ENCODE measurements around the gene BEAN1.

The BEAN1 gene

DNA sequence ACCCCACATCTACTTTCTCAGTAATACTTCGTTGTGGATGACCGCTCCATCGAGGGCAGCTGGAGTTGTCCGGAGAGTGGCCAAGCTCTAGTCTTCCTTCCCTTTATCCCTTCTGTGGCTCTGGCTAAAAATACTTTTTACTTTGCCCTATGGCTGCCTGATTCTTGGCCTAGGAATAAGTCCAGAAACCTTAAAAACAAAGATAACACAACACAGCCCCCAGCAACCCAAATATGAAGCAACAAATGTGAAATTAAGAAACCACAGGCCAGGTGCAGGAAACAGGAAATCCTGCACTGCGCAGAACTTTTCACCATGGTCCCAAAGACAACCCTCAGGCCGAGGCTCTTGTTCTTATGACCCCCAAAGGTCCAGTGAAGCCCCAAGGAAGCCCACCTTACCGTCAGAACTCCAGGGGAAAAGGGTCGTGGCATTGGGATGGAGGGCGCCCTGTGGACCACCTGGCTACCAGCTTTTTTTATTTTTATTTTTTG is 96.8 kb downstream of the BEAN1 start:
- no peak for DNase-seq

DNA sequence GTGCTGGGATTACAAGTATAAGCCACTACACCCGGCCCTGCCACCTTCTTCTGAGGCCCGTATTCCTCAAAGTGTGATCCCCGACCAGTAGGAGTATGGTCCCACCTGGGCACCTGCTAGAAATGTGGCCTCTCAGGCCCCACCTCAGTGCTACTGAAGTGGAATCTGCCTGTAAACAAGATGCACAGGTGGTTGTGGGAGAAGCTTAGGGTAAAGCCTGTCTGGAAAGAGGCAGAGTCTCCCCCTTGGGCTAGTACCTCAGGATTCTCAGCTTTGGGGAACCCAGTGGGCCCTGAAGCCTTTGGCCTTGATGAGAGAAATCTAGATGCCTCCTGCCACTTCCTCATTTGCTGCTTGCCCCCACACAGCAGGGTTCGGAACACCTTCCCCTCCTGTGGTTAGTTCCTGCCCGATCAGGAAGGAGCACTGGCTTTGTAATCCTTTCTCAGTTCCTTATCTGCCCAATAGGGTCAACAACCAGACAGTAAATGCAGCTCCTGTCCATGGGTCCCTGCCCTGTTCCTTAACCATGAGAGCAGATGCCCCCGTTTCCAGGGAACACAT is 97.6 kb downstream of the BEAN1 start:
- no peak for DNase-seq

DNA sequence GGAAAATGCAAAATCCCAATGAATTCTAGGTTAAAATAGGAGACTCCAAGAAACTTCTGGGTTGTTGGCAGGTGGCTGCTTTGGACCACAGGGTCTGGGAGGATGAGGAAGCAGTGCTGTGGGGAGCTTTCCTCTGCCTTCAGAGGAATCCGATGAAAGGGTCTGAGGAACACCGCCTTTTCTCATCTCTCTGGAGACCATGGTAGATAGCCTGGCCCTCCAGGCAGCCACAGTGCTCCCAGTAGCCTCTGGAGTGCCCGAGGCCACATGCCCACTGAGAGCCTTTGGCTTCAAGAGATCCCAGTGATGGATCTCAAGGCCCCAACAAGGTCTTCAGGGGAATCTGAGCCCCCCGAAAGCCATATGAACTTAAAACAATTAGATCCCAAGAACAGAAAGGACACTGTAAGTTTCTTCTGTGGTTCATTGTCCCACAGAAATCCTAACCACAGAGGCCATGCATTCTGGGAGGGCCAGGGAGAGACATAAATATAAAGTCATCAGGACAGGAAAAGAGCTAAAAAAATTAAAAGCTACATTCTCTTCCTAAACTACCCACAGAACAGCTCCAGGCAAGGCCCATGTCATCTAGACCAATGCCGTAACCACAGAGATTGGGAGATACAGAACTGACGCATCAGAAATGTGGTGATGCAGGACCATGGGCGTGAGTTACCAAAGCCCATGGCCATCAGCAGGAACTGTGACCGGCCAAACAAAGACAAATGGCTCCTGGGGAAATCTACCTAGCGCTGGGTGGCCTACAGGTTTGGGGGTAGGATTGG is 98.5 kb downstream of the BEAN1 start:
- DNase-seq: no peak

DNA sequence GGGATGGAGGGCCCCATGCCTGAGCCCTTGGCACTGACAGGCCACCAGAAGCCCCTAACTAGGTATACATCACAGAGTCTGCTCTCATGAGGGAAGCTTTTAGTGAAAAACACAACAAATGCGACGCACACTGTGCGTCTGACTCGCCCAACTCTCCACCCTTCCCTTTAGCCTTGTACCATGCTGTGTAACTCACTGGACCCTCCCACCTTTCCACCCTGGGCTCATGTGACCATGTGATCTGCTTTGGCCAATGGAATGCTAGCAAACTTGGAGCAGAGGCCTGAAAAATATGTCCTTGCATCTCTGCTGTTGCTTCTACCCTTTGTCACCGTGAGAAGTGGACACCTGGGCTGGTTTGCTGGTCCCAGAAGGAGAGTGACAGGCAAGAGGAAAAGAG is 101.2 kb downstream of the BEAN1 start:
- no peak for DNase-seq

DNA sequence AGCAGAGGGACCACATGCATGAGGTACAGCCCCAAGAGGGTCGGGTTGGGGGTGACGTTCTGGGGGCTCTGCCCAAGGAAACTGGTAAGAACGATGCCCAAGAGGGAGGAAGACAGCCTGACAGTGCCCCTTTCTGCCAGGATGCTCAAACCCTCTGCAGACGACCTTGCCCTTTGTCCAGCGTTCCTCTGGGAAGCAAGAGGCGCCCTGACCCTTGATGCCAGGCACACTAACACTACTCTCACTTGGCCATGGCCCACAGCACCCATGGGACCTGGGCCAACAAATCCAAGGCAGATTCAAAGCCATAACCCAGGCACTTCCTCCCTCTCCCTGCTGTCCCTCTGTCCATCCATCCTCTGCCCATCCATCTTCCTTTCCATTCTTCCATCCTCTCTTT is 102.4 kb downstream of the BEAN1 start:
- DNase-seq: no peak
